ENCODE measurements around the gene MEOX2.

MEOX2 gene

DNA sequence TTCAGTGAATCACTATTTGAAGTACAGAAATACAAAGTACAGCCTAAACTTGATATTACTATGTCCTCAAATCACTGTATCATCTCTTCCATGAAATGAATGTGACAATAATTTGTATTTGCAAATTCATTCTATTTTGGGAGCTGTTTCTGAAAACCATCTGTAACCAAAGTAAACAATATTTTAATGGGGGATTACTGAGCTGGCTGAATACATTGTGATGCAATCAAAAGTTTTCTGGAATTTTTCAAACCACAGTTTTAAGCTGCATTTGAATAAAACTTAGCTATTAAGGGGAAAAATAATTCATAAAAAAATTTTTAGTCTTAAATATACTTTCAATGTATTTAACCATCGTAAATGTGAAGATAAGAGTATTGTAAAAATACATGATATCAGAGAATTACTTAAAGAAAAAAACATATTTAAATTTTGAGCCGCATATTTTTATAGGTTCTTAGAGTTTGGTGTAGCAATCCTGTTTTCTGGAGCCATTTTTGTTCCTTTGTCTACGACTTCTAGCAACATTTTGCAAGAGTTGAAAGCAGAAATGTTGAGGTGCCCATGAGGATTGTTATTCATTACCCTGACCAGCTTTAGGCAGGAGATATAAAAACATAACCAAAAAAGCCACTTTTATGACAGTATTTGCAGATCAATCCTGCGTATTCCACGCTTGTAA, 78.8 kb downstream of the MEOX2 start:
- DNase-seq, result no peak

DNA sequence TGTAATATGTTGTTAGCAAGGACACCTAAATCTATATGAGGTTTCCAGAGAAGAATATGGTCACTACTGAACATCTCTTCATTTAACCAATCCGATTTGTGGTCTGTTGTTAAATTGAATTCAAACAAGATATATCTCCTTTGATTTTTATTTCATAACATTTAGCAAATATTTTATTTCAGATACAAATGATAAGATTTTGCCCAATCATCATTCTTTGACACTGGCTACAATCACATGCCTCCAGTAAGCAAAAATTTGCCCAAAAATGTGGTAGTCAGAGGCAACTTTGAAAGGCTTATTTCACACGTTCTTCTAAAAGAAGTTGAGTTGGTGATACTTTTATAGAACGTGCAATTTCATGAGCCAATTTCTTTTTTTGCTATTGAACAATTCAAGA, 79.9 kb downstream of the MEOX2 start:
- DNase-seq, result no peak

- DNase-seq, result no peak
These were observed 82.3 kb downstream of the MEOX2 start for GRCh38 chr7:15604166-15604565.

DNA sequence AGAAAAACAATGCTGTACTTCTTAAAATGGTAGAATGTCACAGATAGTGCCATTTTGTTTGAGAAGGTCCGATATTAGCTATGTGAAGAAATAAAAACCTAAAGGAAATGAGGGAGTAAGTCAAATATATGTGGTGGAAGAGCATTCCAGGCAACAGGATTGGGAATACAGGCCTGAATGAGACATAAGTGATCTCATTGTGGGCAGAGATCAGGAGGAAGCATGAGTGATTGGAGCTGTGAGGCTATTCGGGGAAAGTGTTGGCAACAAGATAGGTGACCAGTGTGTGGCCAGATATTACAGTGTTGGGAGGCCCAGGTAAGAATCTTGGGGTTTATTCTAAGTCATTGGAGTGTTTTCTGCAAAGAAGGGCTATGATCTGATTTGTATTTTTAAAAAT, 83.4 kb downstream of the MEOX2 start:
- DNase-seq, result no peak

DNA sequence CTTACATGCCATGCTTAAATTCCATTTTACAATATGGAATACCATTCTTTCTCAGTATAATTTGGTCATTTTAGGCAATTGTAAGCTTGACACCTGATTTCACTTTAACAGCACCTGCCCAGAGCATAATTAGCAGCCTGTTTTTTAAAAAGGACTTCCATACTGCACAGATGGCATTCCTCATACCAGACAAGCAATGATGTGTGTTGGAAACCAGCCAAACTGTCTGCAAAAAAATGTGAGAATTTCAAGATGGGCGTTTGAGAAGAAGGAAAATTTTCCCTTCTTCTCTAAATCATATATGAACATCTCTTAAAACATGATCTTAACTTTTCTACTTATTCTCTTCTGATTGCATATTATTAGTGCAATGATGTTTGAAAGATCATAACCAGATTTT, 84.2 kb downstream of the MEOX2 start:
- peak; percentile 9 to 84 for DNase-seq

GRCh38 chr7:15601175-15601574, 85.3 kb downstream of the MEOX2 start:
- DNase-seq, result no peak

GRCh38 chr7:15600298-15600697, 86.2 kb downstream of the MEOX2 start:
- no peak for DNase-seq

DNA sequence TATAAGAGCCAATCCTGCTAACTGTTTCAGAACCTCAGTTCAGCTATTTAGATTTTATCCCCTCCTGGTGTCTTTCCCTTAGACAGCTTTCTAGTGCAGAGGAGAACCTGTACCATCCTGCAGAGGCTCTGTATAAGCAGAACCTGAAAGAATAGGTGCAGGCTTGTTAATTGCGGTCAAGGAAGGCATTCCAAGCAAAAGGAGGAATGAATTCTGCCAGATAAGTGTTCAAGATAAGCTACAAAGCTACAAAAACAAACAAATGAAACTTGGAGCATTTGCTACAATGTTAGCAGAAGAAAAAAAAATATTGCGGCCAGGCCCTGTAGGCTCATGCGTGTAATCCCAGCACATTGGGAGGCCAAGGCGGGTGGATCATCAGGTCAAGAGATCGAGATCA, 92.0 kb downstream of the MEOX2 start:
- DNase-seq, result no peak

GRCh38 chr7:15593382-15593781, 93.1 kb downstream of the MEOX2 start:
- no peak for DNase-seq

GRCh38 chr7:15586266-15586665, 100.2 kb downstream of the MEOX2 start:
- no peak for DNase-seq

- no peak for DNase-seq
These were observed 101.9 kb downstream of the MEOX2 start for GRCh38 chr7:15584575-15584974.

- DNase-seq, result no peak
These were observed 103.7 kb downstream of the MEOX2 start for GRCh38 chr7:15582773-15583172.

DNA sequence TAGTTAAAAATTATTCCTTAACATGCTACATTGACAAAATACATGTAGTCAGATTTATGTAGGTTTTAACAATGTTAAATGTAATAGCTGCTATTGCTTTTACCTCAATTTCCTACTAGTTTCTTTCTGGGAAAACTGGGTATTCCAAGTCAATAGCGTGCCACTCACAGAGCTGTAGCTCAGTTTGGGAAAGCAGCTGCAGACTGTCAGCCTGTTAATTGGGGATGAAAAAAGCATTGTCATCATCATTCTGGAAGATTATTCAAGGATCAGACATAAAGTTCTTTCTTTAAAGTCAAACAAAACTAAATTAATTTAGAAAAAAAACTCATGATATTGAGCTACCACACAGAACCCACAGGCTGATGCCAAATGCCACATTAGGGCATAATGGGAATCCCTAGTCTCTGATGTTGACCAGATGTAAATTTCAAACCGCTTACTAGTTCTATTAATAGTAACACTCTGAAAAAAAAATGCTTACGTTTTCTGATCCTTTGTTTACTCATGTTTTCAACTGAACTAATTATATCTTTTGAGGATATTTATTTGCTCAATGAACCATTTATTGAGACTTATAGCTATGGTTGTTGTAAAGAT, 105.0 kb downstream of the MEOX2 start:
- DNase-seq, result no peak

GRCh38 chr7:15580604-15581351, 105.7 kb downstream of the MEOX2 start:
- no peak for DNase-seq

GRCh38 chr7:15577600-15577999, 108.9 kb downstream of the MEOX2 start:
- no peak for DNase-seq

- DNase-seq, result no peak
These were observed 115.1 kb downstream of the MEOX2 start for GRCh38 chr7:15571301-15571878.

- DNase-seq, result peak in 1 of 2 experiments; percentile 13
These were observed 118.8 kb downstream of the MEOX2 start for GRCh38 chr7:15567652-15568051.

- DNase-seq, result no peak
These were observed 119.4 kb downstream of the MEOX2 start for GRCh38 chr7:15567036-15567435.

GRCh38 chr7:15566476-15566875, 120.0 kb downstream of the MEOX2 start:
- no peak for DNase-seq

DNA sequence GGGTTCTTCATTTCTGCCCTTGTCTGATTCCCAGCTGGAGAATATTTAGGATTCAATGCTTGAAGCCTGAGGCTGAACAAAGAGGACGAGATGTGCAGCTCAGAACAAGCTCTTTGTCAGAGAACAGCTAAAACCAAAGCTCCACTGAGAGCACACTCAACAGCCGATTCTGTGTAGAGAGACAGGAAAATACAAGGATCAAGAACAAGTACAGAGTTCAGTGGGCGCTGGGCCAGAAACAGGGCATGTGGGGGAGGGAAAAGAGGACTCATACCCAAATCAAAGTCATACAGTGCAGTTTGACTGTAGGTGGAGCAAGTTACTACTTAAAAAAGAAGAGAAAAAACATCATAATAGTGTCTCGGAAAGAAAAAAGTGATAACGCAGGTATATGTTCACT, 124.6 kb downstream of the MEOX2 start, which contains the start of gene AGMO:
AGMO (minus strand) TSS at position 181 of the 400 bp plus-strand sequence.
- no peak for DNase-seq
